ENCODE data around the gene SLAMF6. TPM values are rescaled to one million over a fixed set of nuclear protein-coding genes. Genes with fewer than 3 reads are reported as not detected.

The SLAMF6 gene
- total and polyA plus RNA-seq, 2 donors (not counting 1 experiment from before 2014, with no cell fraction given): not detected

Other genes with a start within 250 kb of the SLAMF6 start
- 43.7 and 72.8 TPM in 2 replicates for gene PEX19, start 238.1 kb downstream of the SLAMF6 start, total RNA-seq
- 77.4 and 78.4 TPM in 2 replicates for gene PEX19, start 238.1 kb downstream of the SLAMF6 start, polyA plus RNA-seq
- 284 and 316 TPM in 2 replicates for gene COPA, start 180.0 kb downstream of the SLAMF6 start, total RNA-seq
- gene COPA, start 180.0 kb downstream of the SLAMF6 start, polyA plus RNA-seq: 259 and 276 TPM in 2 replicates
- gene NCSTN, start 179.9 kb downstream of the SLAMF6 start, total RNA-seq: 61.9 and 97.1 TPM in 2 replicates
- gene NCSTN, start 179.9 kb downstream of the SLAMF6 start, polyA plus RNA-seq: 188 and 207 TPM in 2 replicates
- not detected in 2 replicates for gene NHLH1, start 156.2 kb downstream of the SLAMF6 start, total RNA-seq
- gene NHLH1, start 156.2 kb downstream of the SLAMF6 start, polyA plus RNA-seq: 0.05 and 0.14 TPM in 2 replicates
- gene VANGL2, start 122.7 kb downstream of the SLAMF6 start, total RNA-seq: under 0.01 TPM in 1 of 2 replicates, not detected in the other
- 0.01 and 0.02 TPM in 2 replicates for gene VANGL2, start 122.7 kb downstream of the SLAMF6 start, polyA plus RNA-seq
- gene CD84, start 56.2 kb upstream of the SLAMF6 start, total RNA-seq: under 0.01 TPM in 1 of 2 replicates, not detected in the other
- gene CD84, start 56.2 kb upstream of the SLAMF6 start, polyA plus RNA-seq: not detected in 2 replicates
- gene SLAMF1, start 123.8 kb upstream of the SLAMF6 start, total RNA-seq: not detected in 2 replicates
- not detected in 2 replicates for gene SLAMF1, start 123.8 kb upstream of the SLAMF6 start, polyA plus RNA-seq
- gene CD48, start 188.6 kb upstream of the SLAMF6 start, total RNA-seq: under 0.01 TPM in 1 of 2 replicates, not detected in the other
- 0.03 TPM in 1 of 2 replicates, not detected in the other for gene CD48, start 188.6 kb upstream of the SLAMF6 start, polyA plus RNA-seq
- gene SLAMF7, start 216.0 kb upstream of the SLAMF6 start, total RNA-seq: not detected in 2 replicates
- not detected in 2 replicates for gene SLAMF7, start 216.0 kb upstream of the SLAMF6 start, polyA plus RNA-seq